ENCODE measurements around the gene SHCBP1L.

DNA sequence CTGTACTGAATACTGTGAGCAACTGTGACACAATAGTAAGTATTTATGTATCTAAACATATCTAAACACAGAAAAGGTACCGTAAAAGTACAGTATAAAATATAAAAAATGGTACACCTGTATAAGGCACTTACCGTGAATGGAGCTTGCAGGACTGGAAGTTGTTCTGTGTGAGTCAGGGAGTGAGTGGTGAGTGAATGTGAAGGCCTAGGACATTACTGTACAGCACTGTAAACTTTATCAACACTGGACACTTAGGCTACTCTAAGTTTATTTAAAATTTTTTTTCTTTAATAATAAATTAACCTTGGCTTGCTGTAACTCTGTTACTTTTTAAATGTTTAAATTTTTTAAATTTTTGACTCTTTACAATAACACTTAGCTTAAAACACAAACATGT is 24.5 kb upstream of the SHCBP1L start:
- TF ChIP-seq CTCF (IDR thresholded peaks at IDR 0.05; ENCODE audit: low read length) = no peak
- no peak for TF ChIP-seq EZH2 (IDR thresholded peaks at IDR 0.05; ENCODE audit: borderline replicate concordance, low read length)

All from OCI-LY1 (cell line).